ENCODE data around the gene TMCC3.

DNA sequence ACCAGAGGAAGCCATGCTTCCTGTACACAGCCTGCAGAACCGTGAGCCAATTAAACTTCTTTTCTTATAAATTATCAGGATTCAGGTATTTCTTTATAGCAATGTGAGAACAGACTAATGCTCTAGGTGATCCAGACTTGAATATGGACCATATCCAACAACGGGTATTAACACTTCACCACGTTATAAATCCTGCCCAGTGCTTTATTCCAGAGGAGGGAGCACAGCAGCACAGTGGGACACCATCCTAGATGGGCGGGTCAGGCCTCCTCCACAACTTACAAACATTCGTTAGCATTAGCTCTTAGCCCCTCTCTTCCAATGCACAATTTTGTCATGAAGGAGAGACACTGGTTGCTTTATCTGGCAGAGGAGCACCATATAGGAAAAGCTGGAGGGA, 66.0 kb downstream of the TMCC3 start:
- TF ChIP-seq, protein P1, sequence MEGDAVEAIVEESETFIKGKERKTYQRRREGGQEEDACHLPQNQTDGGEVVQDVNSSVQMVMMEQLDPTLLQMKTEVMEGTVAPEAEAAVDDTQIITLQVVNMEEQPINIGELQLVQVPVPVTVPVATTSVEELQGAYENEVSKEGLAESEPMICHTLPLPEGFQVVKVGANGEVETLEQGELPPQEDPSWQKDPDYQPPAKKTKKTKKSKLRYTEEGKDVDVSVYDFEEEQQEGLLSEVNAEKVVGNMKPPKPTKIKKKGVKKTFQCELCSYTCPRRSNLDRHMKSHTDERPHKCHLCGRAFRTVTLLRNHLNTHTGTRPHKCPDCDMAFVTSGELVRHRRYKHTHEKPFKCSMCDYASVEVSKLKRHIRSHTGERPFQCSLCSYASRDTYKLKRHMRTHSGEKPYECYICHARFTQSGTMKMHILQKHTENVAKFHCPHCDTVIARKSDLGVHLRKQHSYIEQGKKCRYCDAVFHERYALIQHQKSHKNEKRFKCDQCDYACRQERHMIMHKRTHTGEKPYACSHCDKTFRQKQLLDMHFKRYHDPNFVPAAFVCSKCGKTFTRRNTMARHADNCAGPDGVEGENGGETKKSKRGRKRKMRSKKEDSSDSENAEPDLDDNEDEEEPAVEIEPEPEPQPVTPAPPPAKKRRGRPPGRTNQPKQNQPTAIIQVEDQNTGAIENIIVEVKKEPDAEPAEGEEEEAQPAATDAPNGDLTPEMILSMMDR (IDR thresholded peaks at IDR 0.05): no peak
- no peak for TF ChIP-seq ZFX (IDR thresholded peaks at IDR 0.05; ENCODE audit: borderline replicate concordance)

All from 22Rv1 (cell line).